K562 (cell line): ENCODE results near the gene XCL1. TPM values are rescaled to one million over a fixed set of nuclear protein-coding genes. Genes with fewer than 3 reads are reported as not detected.

Experiments
- ATAC-seq: fragments of 200-7000 bp; cut with Tn5 transposase; 3 replicates; pipeline ENCODE4 v1.9.1; 2020; ENCODE audit warnings: moderate library complexity
- BruUV-seq: library from RNA; stranded (reverse); fragments of 400-500 nt; replicated peaks from 2 replicates; lab custom pipeline; 2021; lab: Mats Ljungman, UMichigan
- CTCF ChIA-PET: fragments of 300-600 bp; formaldehyde crosslinking; extraction: SDS; loops from one replicate; lab custom pipeline; 2021; ENCODE audit warnings: low intra/inter-chr PET ratio; lab: Yijun Ruan, JAX
- POLR2A ChIA-PET: fragments of 300-600, 350-650 bp; sonication (Branson Sonifier 250); formaldehyde crosslinking; extraction: SDS; loops from one replicate; lab custom pipeline; 2021; ENCODE audit warnings: antibody characterized with exemption, inconsistent platforms; lab: Yijun Ruan, JAX
- DNase-seq, 4 experiments: peaks; one replicate each; pipeline versions ENCODE4 v3.0.0 to v3.0.0-alpha.2; 2011 to 2018; ENCODE audit warnings: low spot score in 3 of 4, mixed read lengths in 3 of 4; ENCODE audit errors: extremely low read depth in 1 of 4
- FAIRE-seq: peaks from 2 replicates; lab custom pipeline; 2011; peaks lifted over from hg19 to GRCh38; lab: Jason Lieb, UNC
- H2AFZ ChIP-seq: 2 replicates; pipeline ENCODE4 v1.6.0; 2011; ENCODE audit warnings: low read depth, low read length, control low read depth, inconsistent platforms
- H3K27ac ChIP-seq: fragments of 200-600 bp; 3 replicates; pipeline ENCODE4 v1.8.0; 2011; ENCODE audit warnings: low read depth, mild to moderate bottlenecking, control low read depth, inconsistent platforms, low read length, moderate library complexity, mixed read lengths; ENCODE audit errors: extremely low read depth
- H3K27me3 ChIP-seq, 2 experiments: fragments of 300-600 bp in 1 of 2; 2 replicates in 1 of 2; 3 replicates in 1 of 2; pipeline versions ENCODE4 v1.6.0 to v1.8.0; 2011; ENCODE audit warnings: inconsistent platforms in 2 of 2, low read length in 2 of 2, mild to moderate bottlenecking in 1 of 2, mixed read lengths in 1 of 2, moderate library complexity in 1 of 2; ENCODE audit not compliant: control insufficient read depth in 2 of 2, insufficient read depth in 2 of 2
- H3K36me3 ChIP-seq: fragments of 300-600 bp; 3 replicates; pipeline ENCODE4 v1.8.0; 2011; ENCODE audit warnings: mild to moderate bottlenecking, low read length, inconsistent platforms; ENCODE audit not compliant: control insufficient read depth, insufficient read depth
- H3K4me1 ChIP-seq, 2 experiments: fragments of 200-600 bp in 1 of 2; replicated peaks in 1 of 2; 2 replicates in 1 of 2; 3 replicates in 1 of 2; pipeline versions ENCODE4 v1.5.1 to v1.8.0; 2011; ENCODE audit warnings: inconsistent platforms in 2 of 2, low read length in 2 of 2, mild to moderate bottlenecking in 1 of 2, mixed read lengths in 1 of 2, moderate library complexity in 1 of 2; ENCODE audit not compliant: control insufficient read depth in 2 of 2, insufficient read depth in 2 of 2
- H3K4me2 ChIP-seq: 2 replicates; pipeline ENCODE4 v1.6.1; 2011; ENCODE audit warnings: low read length, control low read depth, inconsistent platforms, mixed read lengths; ENCODE audit not compliant: insufficient read depth
- H3K4me3 ChIP-seq: fragments of 200-600 bp; sonication (generic), shearing (Covaris generic); 2 replicates; pipeline ENCODE4 v1.5.1; 2016; ENCODE audit warnings: control low read depth, inconsistent platforms
- H3K79me2 ChIP-seq: fragments of 200-600 bp; 3 replicates; pipeline ENCODE4 v1.8.0; 2011; ENCODE audit warnings: low read length, inconsistent platforms; ENCODE audit not compliant: control insufficient read depth, insufficient read depth
- H3K9ac ChIP-seq, 2 experiments: 2 replicates each; pipeline versions ENCODE4 v1.6.0 to v1.6.1; 2011; ENCODE audit warnings: low read depth in 2 of 2, low read length in 2 of 2, control low read depth in 1 of 2, inconsistent platforms in 1 of 2, mild to moderate bottlenecking in 1 of 2, mixed read lengths in 1 of 2; ENCODE audit not compliant: insufficient read depth in 1 of 2
- H3K9me1 ChIP-seq: one replicate; pipeline ENCODE4 v1.6.0; 2011; ENCODE audit warnings: inconsistent platforms, mild to moderate bottlenecking, low read length, moderate library complexity; ENCODE audit not compliant: control insufficient read depth, insufficient read depth
- H3K9me3 ChIP-seq: replicated peaks from 2 replicates; pipeline ENCODE4 v1.5.1; 2011; ENCODE audit warnings: low read depth, low read length, inconsistent platforms; ENCODE audit not compliant: control insufficient read depth, insufficient read depth
- H4K20me1 ChIP-seq: replicated peaks from 2 replicates; pipeline ENCODE4 v1.6.1; 2011; ENCODE audit warnings: low read length, inconsistent platforms, mixed read lengths; ENCODE audit not compliant: control insufficient read depth, insufficient read depth
- AFF4 ChIP-seq: sonication (generic); formaldehyde crosslinking; IDR thresholded peaks from 2 replicates; pipeline ENCODE4 v1.8.0; 2023; ENCODE audit warnings: mild to moderate bottlenecking, missing genetic modification reagents
- GTF2F1 ChIP-seq: IDR thresholded peaks from 2 replicates; pipeline ENCODE4 v1.6.1; 2011; ENCODE audit warnings: low read depth, low read length, improper control_type of control experiment
- KDM1A ChIP-seq, 2 experiments: fragments of 450-650 bp; IDR thresholded peaks; 2 replicates each; pipeline ENCODE4 v1.6.1; 2016; ENCODE audit warnings: mild to moderate bottlenecking in 2 of 2
- MCM5 ChIP-seq: fragments of 450-650 bp; IDR thresholded peaks from 2 replicates; pipeline ENCODE4 v1.6.1; 2016; ENCODE audit warnings: low read depth
- NR2C2 ChIP-seq, 2 experiments: fragments of 200-800 bp in 1 of 2; sonication (Bioruptor generic) in 1 of 2; sonication (generic) in 1 of 2; formaldehyde crosslinking in 1 of 2; IDR thresholded peaks; 2 replicates each; pipeline versions ENCODE4 v1.6.1 to v1.8.0; 2016 to 2022; ENCODE audit warnings: mild to moderate bottlenecking in 1 of 2, missing compliant biosample characterization in 1 of 2, missing genetic modification characterization in 1 of 2, missing genetic modification reagents in 1 of 2
- NRF1 ChIP-seq, 2 experiments: fragments of 450-650 bp; IDR thresholded peaks in 1 of 2; conservative IDR thresholded peaks in 1 of 2; 2 replicates each; pipeline ENCODE4 v1.6.1; 2014; ENCODE audit warnings: mild to moderate bottlenecking in 2 of 2
- SMARCC2 ChIP-seq: fragments of 450-650 bp; IDR thresholded peaks from 2 replicates; pipeline ENCODE4 v1.6.1; 2017; ENCODE audit warnings: antibody characterized with exemption, moderate library complexity, mild to moderate bottlenecking, low read depth
- TEAD2 ChIP-seq: fragments of 450-650 bp; IDR thresholded peaks from 2 replicates; pipeline ENCODE4 v1.6.1; 2016; ENCODE audit warnings: missing genetic modification characterization, control low read depth, missing compliant biosample characterization
- ZNF76 ChIP-seq: fragments of 250-450 bp; sonication (Bioruptor Pico); IDR thresholded peaks from 2 replicates; pipeline ENCODE4 v1.4.0; 2020; ENCODE audit warnings: mild to moderate bottlenecking, moderate library complexity, borderline replicate concordance
- ZNF77 ChIP-seq: fragments of 250-450 bp; sonication (Bioruptor Pico); IDR thresholded peaks from 2 replicates; pipeline ENCODE4 v1.5.0; 2020
- WGBS: fragments of 100-300 bp; shearing (Covaris generic); methylation state at CpG from one replicate; pipeline ENCODE4 v1.1.6; 2016; ENCODE audit warnings: low coverage, mixed read lengths; ENCODE audit not compliant: insufficient coverage; ENCODE audit errors: missing lambda C conversion rate; 5-methylcytosine and 5-hydroxymethylcytosine counted together
- in situ Hi-C: fragments of 300-500 bp; cut with MboI; formaldehyde crosslinking; loops from 4 replicates; pipeline ENCODE4 v1.15.0; 2018; ENCODE audit warnings: inconsistent platforms, mixed read lengths
- intact Hi-C: fragments of 100-400 bp; cut with micrococcal nuclease; formaldehyde crosslinking; loops from 2 replicates; pipeline ENCODE4 v1.14.2; 2022
- polyA plus RNA-seq, 8 experiments: library from polyadenylated mRNA; depleted of rRNA in 4 of 8; stranded (reverse) in 5 of 8; unstranded in 3 of 8; fragments of >200 nt; fragmentation: Nextera tagmentation in 2 of 8; fragmentation: Illumina TruSeq in 1 of 8; extraction: Ambion mirVana in 2 of 8; extraction: Trizol in 1 of 8; gene quantifications; 2 replicates each; pipeline versions ENCODE4 v1.2.1 to v1.2.3, GENCODE V29; 2011 to 2014; ENCODE audit warnings: inconsistent platforms in 1 of 8, missing spikeins in 1 of 8
- total RNA-seq, 7 experiments: library from RNA; depleted of rRNA in 6 of 7; stranded (reverse); fragments of >200 nt in 6 of 7; fragmentation: Illumina TruSeq in 2 of 7; extraction: Trizol in 2 of 7; gene quantifications; 2 replicates each; pipeline versions ENCODE4 v1.2.1 to v1.2.3, GENCODE V29; 2011 to 2021; ENCODE audit warnings: low replicate concordance in 1 of 7
- TF ChIP-seq, protein P1 (sequence below): sonication (generic); formaldehyde crosslinking; IDR thresholded peaks from 2 replicates; pipeline ENCODE4 v1.8.0; 2022; ENCODE audit warnings: mild to moderate bottlenecking, missing genetic modification reagents
- TF ChIP-seq, protein P2 (sequence below): IDR thresholded peaks from 3 replicates; pipeline ENCODE4 v1.6.1; 2011; ENCODE audit warnings: borderline replicate concordance, mild to moderate bottlenecking; ENCODE audit not compliant: insufficient read length, insufficient read depth

XCL1 gene
- total and polyA plus RNA-seq, 9 of the 15 experiments (the other 6 are each of a cell fraction or from before 2014, with no cell fraction given) = 0.06 to 0.09 (median 0.06) TPM; not detected in 6

- TF ChIP-seq, protein P1, sequence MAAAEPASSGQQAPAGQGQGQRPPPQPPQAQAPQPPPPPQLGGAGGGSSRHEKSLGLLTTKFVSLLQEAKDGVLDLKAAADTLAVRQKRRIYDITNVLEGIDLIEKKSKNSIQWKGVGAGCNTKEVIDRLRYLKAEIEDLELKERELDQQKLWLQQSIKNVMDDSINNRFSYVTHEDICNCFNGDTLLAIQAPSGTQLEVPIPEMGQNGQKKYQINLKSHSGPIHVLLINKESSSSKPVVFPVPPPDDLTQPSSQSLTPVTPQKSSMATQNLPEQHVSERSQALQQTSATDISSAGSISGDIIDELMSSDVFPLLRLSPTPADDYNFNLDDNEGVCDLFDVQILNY (CRISPR knock-in tag) = no peak
These were observed 23.4 kb upstream of the XCL1 start (continued) for GRCh38 chr1:168552961-168553360.

DNA sequence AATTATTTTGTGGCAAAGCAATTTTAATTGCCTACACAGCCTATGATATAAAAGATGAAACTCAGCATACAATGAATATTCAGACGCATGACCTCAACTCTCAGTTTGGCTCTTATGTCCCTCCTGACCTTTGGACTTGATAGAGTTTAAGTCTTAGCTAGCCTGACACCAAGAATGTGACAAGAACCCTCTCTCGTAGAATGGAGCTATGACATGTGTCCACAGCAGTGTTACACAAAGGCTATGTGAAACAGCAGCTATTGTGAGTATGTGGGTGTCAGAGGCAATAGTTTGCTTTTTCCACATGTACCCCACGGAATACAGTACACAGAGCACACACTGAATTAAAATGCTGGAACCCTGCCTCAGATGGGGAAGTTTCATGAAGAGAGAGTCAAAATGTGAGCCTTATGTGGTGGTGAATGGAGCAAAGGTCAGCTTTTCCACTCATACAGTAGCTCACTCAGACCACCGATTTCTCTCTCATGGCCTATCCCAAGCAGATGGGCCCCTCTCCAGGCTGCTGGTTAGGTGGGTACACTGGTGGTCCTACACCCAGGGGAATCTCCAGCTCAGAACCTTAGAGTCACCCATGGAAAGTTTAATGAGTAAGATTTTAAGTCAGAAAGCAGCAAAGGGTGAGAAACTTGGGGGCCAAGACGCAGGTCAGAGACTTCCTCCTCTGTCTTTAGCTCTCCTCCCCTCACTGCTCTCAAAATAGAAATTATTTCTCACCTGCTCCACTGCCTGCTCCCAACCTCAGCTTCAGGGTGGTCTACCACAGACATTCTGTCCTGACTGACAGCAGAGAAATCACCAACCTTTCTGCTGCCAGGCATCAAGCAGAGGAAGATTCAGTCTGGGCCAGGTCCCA, 22.5 kb upstream of the XCL1 start:
- H4K20me1 ChIP-seq = no peaks in the 10 kb centered on the region
- FAIRE-seq (no peak), ATAC-seq (no peak)
- ChIA-PET POLR2A (interaction anchor here (0.8 to 1.1 kb wide), 3 partner anchors 12 to 146 kb away, joined by 3 to 5 read pairs (median 3); no protein-coding TSS in a partner anchor), CTCF (no interaction called here)
- H3K79me2 ChIP-seq = no peaks in the 10 kb centered on the region
- intact Hi-C loops = no loop called here
- 0% methylated on average over 5 of the region's 5 CpGs for WGBS
- H3K9me3 ChIP-seq = no peaks in the 10 kb centered on the region
- no peaks in the 10 kb centered on the region for H3K9me1 ChIP-seq
- H3K4me3 ChIP-seq = no peak overlapping the region
- TF ChIP-seq NR2C2 (CRISPR knock-in tag; IDR thresholded peaks at IDR 0.05) (no peak), NR2C2 (tag; IDR thresholded peaks at IDR 0.05) (no peak), AFF4 (CRISPR knock-in tag) (no peak), MCM5 (no peak), ZNF76 (CRISPR knock-in tag) (no peak), KDM1A (IDR thresholded peaks at IDR 0.05) (no peak), GTF2F1 (no peak), SMARCC2 (no peak), TEAD2 (tag) (no peak), NRF1 (conservative IDR thresholded peaks at IDR 0.05 in 1 of 2, IDR thresholded peaks at IDR 0.05 in 1 of 2) (no peak), ZNF77 (CRISPR knock-in tag) (no peak)
- TF ChIP-seq, protein P2, sequence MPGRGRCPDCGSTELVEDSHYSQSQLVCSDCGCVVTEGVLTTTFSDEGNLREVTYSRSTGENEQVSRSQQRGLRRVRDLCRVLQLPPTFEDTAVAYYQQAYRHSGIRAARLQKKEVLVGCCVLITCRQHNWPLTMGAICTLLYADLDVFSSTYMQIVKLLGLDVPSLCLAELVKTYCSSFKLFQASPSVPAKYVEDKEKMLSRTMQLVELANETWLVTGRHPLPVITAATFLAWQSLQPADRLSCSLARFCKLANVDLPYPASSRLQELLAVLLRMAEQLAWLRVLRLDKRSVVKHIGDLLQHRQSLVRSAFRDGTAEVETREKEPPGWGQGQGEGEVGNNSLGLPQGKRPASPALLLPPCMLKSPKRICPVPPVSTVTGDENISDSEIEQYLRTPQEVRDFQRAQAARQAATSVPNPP = no peak
- TF ChIP-seq, all 486 proteins: peak for 0
- H2AFZ ChIP-seq = no peak overlapping the region
- no peak overlapping the region for H3K9ac ChIP-seq
- DNase-seq = no peak
- no peak overlapping the region for H3K27ac ChIP-seq
- peaks cover 0 to 7% of the 10 kb centered on the region in 2 experiments; a peak in 1 of 5 replicates for H3K27me3 ChIP-seq
- no TSS peak for BruUV-seq
- no peaks in the 10 kb centered on the region for H3K36me3 ChIP-seq
- in situ Hi-C loops = no loop called here
- no peak overlapping the region for H3K4me2 ChIP-seq
- H3K4me1 ChIP-seq = no peaks in the 10 kb centered on the region
